Stimulated activated CD8-positive, alpha-beta memory T cell treated with anti-CD3 and anti-CD28 coated beads, Interleukin-7, amount 100 ng/mL, for 1 hour (primary cell): ENCODE measurements around the gene JARID2.

Experiments used
- DNase-seq, 2 donors: peaks; one replicate each; pipeline ENCODE4 v3.0.0-alpha.2; 2020; ENCODE audit warnings: low read depth in 2 of 2

JARID2 gene

DNA sequence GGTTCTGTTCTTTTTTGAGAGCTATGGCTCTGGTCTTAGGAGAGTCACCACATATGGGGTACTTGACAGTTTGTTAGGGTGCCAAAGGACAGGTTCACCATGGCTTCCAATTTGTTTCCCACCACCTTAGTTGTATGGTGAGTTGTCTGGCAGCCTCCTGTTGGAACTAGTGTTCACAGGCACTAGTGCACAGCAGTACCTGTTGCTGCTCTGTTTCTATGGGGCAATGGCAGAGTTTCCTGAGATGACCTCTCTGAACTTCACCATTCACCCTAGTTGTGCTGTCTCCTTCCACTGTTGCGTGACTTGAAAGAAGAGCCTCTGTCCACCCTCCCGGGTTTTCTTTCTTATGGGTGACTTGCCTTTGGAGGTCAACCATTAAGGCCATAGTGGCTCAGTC is 129.1 kb downstream of the JARID2 start:
- DNase-seq, result no peak

- DNase-seq, result no peak
Measured at GRCh38 chr6:15375638-15376290, 129.9 kb downstream of the JARID2 start.

GRCh38 chr6:15376900-15377487 is 131.1 kb downstream of the JARID2 start:
- no peak for DNase-seq

GRCh38 chr6:15378272-15378671 is 132.4 kb downstream of the JARID2 start:
- no peak for DNase-seq

DNA sequence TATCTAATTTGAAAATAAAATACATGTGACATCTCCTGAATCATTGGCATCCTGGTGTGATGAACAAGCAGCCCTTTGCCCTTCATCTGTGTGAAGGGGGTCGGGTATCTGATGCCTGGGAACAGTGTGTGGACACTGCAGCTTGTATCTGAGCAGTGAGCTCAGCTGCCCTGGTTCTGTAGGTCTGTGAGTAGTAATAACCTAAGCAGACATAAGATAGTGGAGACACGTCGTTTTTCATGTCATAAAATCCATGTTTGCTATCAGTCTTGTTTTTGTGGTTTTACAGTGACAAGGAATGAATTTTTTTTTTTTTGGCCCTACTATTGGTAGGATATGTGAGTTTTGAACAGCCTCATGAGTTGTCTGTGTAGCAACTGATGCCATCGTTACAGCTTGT is 133.0 kb downstream of the JARID2 start:
- no peak for DNase-seq

DNA sequence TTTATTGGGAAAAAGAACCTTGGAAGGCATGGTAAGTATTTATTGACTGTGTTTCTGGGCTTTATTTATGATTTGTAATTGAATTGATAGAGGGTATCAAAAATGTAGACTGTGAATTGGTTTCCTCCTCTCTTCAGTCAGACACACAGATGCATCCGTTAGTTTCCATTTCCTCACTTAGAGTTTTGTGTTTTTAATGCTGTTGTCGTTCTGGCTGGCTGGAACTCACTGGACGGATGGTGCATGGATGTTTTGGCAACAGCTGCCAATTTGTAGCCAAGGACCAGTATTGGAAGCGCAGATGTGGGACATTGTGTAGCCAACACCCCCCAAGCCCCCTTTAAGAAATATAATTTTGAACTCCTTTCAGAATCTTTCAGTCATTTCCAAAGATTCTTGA is 134.5 kb downstream of the JARID2 start:
- no peak for DNase-seq

- no peak for DNase-seq
Measured at GRCh38 chr6:15382089-15382488, 136.2 kb downstream of the JARID2 start.

DNA sequence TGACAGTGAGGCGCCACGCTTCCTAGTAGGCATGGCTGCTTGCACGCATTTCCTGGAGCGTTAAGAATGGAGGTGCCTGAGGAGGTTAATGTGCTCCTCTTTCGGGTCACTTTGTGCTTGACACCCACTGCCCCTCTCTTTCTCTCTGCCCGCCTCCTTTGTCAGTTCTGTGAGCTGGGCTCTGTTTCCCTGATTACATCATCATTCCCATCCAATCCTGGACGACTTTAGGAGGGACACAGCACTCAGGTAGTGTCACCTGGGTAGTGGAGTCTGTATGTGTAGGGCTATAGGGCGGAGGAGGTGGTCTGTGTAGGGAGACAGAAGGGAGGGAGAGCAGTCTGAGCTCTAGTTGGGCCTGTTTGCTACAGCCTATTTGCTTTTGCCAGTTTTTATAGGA is 136.8 kb downstream of the JARID2 start:
- DNase-seq, result no peak

- DNase-seq, result no peak
Measured at GRCh38 chr6:15384901-15385300, 139.0 kb downstream of the JARID2 start.

DNA sequence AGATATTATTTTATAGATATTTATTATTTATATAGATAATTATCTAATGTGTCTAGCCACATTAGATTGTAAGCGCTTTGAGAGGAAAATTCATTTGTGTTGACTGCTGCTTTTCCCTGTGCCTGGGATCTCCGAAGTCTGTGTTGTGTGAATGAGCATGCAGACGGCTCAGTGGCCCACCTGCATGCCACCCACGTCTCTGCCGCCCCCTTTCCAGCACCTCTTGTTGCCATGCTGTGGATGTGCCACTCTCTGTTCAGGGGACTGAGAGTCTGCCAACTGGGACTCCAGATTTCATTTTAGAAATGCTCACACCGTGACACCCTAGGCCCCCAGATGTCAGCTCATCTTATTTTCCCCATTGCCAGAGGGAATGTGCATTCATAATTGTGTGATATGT is 139.7 kb downstream of the JARID2 start:
- DNase-seq, result no peak

DNA sequence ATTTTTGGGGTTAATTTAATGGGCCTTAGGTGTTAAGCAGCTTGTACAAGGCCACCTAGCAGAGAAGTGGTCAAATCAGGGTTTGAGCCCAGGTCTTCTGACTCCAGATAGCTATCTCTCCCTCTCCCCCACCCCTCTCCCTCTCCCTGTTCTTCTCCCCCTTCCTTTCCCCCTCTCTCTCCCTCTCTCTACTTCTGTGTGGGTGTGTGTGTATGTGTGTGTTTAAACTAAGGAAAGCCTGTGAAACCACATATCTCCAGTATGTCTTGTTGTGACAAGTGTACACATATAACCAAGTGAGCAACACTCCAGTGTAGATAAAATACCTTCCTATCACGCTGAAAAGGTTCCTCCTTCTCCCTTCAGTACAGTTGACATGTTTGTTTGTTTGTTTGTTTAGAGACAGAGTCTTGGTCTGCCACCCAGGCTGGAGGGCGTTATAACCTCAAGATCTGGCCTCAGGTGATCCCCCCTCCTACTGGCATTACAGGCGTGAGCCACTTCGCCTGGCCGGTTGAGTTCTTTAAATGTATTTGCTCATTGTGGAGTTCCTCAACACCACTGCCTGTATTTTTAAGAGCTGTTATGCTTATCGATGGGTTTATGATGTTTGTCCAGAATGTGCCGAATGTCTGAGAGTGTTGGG is 140.4 kb downstream of the JARID2 start:
- DNase-seq, result no peak

DNA sequence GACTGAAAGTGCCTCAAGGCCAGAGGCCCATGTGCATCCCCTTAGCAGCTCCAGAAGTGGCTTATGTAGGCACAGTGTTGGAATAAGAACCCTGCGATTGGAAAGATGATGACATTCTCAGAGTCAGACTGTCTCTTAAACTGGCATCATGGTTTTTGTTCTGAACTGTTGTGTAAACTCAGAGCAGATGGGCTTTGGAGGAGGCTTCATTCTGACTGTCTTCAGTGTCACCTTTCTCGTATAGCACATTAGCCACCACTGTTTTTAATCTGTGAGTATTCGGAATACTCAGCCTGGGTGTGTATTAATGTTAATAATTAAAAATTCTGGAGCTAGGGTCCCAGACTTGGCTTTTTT is 140.9 kb downstream of the JARID2 start:
- no peak for DNase-seq

DNA sequence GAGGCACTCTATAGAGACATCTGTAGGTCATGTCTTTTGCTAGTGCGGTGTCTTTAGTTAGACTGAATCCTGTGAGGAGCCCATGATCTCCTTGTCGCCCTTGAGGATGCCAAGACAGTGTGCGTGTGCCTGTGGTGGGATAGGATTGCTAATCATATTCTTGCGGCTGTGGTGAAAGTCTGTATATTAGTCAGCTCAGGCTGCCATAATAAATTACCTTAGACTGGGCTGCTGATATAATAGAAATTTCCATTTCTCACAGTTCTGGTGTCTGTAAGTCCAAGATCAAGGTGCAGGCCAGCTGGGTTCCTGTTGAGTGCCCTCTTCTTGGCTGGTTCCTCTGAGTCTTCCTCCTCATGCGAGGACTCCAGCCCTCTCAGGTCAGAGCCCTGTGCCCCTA is 141.2 kb downstream of the JARID2 start:
- no peak for DNase-seq

- DNase-seq, result no peak
Measured at GRCh38 chr6:15389084-15389764, 143.4 kb downstream of the JARID2 start.

DNA sequence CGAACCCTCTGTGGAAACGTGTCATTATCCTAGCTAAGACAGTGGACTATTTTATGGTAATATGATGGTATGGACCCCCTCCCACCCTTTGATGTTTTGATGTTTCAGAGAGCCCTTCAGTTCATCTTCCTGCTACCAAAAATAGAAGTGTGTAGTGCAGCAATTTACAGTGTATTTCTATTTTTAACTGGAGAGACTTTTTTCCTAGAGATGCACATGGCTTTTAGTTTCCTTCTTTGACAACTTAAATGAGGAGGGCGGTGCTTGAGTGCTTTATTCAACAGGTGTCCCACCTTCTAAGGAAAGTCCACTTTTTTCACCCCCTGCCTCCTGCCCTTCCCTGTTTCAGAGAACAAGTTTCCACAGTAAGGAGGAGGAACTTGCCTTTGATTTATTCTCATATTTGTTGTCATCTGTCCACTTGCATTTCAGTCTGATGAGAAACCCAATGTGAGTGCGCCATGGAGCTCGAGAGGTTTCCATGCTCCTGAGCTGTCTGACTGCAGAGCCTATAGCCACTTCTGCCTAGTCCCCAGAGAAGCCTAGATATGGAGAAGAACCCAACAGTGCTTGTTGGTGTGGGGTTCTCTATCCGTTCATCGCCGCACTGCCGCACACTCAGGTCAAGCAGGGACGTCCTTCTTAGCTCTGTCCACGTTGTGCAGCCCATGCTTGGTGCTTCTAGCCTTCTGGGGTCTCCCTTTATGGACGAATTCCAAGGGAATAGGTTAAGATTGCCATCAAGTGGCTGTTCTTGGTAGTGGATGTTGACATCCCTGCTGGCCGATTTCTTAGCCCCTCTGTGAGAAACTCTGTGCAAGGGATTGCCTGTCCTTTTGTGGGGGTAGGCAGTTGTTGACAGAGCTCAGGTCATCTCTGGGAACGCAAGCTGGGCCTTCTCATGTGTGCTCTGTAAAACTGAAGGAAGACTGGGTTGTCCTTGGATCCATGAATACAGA is 144.2 kb downstream of the JARID2 start:
- no peak for DNase-seq

GRCh38 chr6:15391500-15391899 is 145.6 kb downstream of the JARID2 start:
- DNase-seq, result no peak

DNA sequence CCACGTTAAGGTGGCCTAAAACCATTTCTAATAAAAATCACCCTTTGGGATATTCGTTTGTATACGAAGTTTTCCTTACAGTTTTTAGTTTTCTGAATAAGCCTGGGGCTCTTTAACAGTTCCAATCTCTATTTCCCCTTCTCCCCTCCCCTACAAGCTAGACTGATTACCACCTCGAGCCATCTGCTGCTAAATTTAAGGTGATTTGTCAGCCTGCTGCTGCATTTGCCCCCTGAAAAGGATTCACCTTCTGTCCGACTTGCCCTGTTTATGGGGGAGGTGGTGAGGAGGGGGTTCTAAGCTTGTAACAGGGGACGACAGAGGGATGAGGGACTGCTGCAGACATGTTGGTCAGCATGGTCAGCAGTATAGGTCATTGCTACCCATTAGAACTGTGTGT is 146.3 kb downstream of the JARID2 start:
- DNase-seq, result no peak

GRCh38 chr6:15393605-15394004 is 147.7 kb downstream of the JARID2 start:
- no peak for DNase-seq

DNA sequence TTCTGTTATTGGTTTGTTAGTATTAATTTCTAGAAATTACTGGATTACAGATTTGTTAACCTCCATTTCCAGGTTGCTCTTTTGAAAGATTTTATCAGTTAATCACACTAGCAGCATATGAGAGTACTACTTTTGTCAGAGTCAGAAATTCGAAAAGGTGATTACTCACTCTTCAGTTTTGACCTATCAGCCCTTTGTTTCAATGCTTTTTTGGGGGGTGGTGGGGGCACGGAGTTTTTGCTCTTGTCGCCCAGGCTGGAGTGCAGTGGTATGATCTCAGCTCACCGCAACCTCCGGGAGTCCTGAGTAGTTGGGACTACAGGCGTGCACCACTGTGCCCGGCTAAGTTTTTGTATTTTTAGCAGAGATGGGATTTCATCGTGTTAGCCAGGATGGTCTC is 149.2 kb downstream of the JARID2 start:
- no peak for DNase-seq

DNA sequence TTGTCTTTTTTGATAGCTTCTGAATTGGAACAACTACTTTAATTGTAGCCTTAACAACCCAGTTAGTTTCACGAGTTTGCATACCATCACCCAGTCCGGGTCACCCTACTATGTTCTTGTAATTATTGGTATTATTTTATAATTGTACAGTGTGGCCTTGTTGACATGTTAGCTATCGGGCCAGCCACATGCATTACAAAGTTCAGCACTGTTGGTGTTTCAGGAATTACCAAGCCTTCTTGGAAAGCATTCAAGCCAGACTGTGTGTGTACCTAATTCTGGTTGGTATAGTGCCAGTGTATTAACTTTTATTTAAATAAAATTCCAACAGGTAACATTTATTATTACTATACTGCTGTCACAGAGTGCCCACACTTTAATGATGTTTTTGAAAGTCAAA is 150.9 kb downstream of the JARID2 start:
- no peak for DNase-seq

GRCh38 chr6:15398633-15399275 is 152.9 kb downstream of the JARID2 start:
- DNase-seq, result no peak
